22Rv1 (cell line): ENCODE data around the gene UBA1.

ENCODE experiments used
- CTCF ChIP-seq: fragments of 450-650 bp; IDR thresholded peaks from 2 replicates; pipeline ENCODE4 v1.5.1; 2017; ENCODE audit warnings: mild to moderate bottlenecking
- ZFX ChIP-seq: fragments of 450-650 bp; IDR thresholded peaks from 2 replicates; pipeline ENCODE4 v1.6.1; 2017; ENCODE audit warnings: antibody characterized with exemption, borderline replicate concordance

DNA sequence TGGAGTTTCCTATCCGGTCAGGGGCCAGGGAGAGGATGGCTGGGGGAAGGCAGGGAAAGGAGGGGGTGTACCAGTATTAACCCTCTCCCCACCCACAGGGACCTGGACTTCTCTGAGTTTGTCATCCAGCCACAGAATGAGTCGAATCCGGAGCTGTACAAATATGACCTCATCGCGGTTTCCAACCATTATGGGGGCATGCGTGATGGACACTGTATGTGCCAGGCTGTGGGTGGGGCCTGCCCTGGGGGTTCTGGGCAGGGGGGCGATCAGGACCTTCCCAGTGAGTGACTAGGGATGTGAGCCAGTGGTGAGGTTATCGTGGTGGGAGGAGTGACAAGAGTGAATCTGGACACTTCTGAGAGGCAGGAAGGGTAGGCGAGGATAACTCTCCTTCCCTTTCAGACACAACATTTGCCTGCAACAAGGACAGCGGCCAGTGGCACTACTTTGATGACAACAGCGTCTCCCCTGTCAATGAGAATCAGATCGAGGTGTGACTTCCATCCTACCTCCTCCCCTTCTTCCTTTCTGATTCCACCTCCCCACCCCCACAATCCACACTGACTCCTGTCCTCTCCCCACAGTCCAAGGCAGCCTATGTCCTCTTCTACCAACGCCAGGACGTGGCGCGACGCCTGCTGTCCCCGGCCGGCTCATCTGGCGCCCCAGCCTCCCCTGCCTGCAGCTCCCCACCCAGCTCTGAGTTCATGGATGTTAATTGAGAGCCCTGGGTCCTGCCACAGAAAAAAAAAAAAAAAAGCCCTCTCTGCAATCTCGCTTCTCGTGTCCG lies 53.8 kb downstream of the UBA1 start:
- TF ChIP-seq CTCF = no peak
- TF ChIP-seq ZFX = no peak
